Skeletal muscle cell (primary cell): Measurements from ENCODE around the gene TERC.
"Not testable (repeated sequence)": the region's sequence is repeated elsewhere in the genome, so short reads cannot be mapped to it uniquely, and the experiment has no call there.

Source experiments
- DNase-seq: peaks from one replicate; pipeline ENCODE4 v3.0.0-alpha.2; 2010; ENCODE audit warnings: low read depth
- H3K4me3 ChIP-seq: 2 replicates; pipeline ENCODE4 v1.5.1; 2011; ENCODE audit warnings: low read depth, mild to moderate bottlenecking, control low read depth, low read length, moderate library complexity

Gene TERC

DNA sequence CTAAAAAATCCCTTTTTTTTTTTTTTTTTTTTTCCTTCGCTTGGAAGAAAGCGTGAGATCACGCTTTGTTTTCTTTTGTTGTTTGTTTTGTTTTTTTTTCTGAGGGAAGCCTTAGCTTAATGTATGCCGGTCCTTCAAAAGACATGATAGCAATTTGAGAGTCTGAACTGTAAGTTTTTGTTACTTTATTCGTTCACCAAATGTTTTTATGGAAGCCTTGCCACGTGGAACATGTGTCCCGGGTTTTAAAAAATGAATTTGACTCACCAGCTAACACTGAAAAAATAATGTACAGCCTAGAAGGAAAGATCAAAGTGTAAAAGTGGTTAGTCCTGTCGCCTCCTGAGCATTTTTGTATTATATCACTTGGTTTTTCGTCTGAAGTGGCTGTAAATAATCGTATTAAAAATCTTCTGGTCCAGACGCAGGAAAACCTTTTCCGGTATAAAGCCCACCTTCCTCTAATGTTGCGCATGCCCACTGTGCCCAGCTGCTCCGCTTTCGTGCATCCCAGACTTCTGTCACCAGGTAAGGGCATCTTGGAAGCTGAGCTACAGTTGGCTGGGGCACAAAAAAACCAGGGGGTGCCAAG, 7.5 kb upstream of the TERC start:
- no peak for DNase-seq

DNA sequence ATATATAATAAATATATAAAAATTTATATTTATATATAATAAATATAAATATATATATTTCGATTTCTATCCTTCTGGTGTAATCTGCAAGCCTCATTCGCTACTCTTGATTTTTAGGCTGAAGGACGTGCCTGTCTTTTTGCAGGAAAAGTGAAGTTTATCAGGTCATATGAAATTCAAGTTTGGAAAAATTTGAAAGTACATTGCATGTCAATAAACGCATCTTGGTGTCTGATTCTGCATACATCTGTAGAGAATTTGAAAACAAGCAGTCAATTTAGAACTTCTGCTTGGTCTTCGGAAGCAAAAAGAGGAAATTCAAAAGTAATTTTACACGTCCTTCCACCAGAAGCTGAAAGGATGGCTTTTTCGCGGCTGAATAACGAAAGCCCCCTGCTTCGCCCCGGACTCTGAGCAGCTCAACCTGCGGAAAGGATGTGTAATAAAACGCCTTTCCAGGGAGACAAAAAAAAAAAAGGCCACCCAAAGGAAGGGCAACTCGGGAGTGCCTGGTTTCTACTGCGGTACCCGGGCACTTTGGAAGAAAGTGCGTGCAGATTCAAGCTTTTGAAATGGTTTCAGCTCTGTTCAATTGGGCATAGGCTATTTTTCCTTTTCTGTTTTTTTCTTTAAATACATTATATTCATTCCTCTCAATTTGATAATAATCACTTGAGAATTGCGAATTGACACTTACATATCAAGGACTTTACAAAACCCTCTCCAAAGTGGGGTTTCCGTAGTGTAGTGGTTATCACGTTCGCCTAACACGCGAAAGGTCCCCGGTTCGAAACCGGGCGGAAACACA, 6.8 kb upstream of the TERC start:
- no peak for DNase-seq

More for the DNA sequence above, 7.5 kb upstream of the TERC start:
- H3K4me3 ChIP-seq = peak overlapping the region; percentile 90

DNA sequence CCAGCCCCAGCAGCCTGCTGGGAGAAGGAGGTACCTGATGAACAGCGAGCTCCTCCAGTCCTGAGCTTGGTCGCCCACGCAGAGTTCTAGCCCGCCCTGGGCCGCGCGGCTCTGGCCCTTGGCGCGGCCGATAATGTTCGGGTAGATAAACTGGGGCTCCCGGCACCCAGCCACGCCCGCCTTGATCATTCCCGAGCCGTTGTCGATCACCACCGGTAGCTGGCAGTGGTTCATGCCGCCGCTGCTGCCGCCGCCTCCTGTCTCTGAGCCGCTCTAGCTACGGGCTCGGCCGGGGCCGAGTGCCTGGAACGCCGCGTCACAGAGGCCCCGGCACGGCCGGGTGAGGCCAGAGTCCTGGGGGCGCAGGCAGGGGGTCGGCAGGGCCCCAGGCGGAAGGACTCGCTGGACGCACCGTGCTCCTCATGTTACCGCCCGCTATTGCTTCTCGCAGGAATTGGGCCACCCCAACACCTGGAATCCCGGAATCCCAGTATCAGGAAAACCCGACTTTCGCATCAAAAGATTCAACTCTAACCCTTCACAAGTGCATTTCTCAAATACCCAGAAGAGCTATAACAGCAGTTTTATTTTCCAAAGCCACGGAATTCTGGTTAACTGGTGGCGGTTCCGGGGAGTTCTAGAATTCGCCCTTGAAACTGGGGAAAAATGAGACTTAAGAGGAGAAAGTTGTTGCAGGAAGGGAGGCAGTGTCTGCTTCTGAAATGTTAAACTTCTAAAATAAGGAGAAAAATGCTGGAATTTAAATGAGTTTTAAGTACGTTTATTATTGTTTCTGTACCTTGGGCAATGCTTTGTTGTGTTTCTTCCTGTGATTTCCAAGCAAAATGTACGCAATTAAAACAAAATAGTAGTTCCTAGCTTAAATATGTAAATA, 4.7 kb upstream of the TERC start, which contains the start of gene ACTRT3:
ACTRT3 (minus strand) TSS at position 275 of the 895 bp plus-strand sequence; CDS start at position 234, 41 bp downstream.
- no peak for DNase-seq
- peak within 1 kb of the TSS; percentile 77 for H3K4me3 ChIP-seq

More for the DNA sequence above, 6.8 kb upstream of the TERC start:
- H3K4me3 ChIP-seq = peak overlapping the region; percentile 90

DNA sequence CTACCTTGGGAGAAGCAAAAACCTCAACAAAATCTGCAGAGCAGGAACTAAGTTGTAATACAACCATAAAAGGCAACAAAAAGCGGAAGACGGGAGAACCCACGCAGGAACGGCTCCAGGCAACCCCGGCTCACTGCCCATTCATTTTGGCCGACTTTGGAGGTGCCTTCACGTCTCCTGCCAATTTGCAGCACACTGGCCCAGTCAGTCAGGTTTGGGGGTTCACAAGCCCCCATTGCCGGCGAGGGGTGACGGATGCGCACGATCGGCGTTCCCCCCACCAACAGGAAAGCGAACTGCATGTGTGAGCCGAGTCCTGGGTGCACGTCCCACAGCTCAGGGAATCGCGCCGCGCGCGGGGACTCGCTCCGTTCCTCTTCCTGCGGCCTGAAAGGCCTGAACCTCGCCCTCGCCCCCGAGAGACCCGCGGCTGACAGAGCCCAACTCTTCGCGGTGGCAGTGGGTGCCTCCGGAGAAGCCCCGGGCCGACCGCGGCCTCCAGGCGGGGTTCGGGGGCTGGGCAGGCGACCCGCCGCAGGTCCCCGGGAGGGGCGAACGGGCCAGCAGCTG, 463 bp downstream of the TERC start:
- no peak for DNase-seq
- H3K4me3 ChIP-seq = peak overlapping the region; percentile 73

DNA sequence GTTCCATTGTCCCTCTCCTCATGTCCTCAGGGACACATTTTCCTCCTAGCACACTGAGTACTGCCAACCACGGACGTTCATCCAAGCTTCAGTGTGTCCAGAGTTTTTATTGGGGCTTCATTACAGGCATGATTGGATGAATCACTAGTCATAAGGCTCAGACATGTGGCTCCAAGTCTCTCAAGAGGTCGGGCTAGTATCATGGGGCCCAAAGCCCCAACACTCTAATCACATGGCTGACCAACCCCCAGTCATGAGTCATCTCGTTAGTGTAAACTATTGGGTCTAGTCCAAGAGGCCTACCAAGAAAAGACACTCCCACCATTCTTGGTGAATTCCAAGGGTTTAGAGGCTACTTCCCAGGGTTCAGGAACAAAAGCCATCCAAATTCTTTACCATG, 4.4 kb downstream of the TERC start:
- DNase-seq = no peak
- H3K4me3 ChIP-seq = no peak overlapping the region

DNA sequence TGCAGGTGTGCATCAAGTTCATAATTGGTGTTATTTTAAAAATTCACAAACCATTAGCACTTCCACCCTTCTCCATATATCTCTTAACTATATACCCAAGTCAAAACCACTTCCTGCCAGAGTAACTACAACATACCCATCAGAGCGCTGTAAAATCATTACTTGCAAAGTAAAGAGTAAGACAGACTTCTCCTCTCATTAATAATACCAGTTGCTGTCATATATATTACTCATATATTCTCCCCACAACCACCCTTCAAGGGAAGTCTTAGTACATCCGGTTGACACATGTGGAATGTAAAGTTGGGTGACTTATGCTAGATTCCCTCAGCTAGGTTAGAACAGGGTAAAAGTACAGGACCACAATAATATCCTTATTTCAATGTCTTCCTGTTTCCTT, 5.6 kb downstream of the TERC start:
- no peak overlapping the region for H3K4me3 ChIP-seq
- DNase-seq = no peak

DNA sequence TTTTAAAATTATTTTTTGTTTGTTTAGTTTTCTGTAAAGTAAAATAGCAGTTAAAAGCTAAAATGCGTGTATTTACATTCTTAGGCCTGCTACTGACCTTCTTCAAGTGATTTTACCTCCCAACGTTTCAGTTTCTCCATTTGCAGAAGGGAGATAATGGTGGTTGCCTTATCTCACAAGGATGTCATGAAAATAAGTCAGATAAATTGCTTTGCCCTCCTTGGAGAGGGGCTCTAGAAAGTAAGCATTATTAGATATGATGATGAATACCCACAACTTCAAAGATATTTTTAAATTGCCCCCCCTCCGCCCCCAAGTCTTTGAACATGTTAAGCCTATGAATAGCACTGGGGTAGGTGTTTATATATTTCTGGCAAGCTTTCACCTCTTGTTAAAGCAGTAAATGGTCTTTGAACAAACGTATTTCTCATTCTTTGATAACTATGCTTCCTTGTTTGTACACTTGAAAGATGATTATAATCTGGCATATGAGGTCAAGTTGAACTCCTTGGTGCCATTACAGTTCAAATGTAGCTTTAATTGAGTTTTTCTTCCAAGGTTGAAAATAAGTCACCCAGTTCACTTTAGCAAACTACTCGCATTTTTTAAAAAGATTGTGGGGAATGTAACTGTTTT, 6.4 kb downstream of the TERC start:
- no peak for DNase-seq
- no peak overlapping the region for H3K4me3 ChIP-seq

DNA sequence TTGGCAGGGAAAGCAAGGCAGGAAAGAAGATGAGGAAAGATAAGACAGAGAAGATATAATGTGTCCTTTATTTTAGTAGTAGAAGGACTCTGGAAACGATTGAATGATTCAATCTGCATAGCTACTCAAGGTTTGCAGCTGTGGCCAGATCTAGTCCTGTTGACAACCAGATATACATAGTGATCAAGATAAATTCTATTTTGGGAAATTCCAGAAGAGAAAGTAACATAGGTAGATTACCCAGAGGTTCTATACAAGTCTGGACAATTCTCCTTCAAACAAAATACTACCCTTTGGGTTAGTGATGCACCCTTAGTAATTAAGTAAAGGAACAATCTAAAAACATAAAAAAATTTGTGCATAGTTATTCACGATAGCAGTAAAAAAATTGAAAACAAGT, 9.4 kb downstream of the TERC start:
- H3K4me3 ChIP-seq = no peak overlapping the region
- DNase-seq = no peak

DNA sequence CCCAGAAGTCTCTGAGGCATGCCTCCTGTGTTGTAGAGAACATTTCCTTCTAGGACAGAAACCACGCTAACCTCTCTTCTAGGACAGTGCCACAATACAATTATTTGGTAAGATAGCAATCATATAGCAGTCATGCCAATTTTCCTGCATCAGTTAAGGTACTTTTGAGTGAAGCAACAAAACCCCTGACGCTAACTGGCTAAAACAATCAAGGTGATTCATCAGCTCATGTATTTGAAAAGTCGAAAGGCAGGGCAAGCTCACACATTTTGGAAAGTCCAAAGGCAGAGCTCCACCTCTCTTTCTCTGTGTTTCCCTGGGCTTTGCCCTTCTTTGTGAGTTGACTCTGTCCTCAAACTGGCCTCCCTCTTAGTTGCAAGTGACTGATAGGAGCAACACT, 10.1 kb downstream of the TERC start:
- H3K4me3 ChIP-seq = no peak overlapping the region
- no peak for DNase-seq

DNA sequence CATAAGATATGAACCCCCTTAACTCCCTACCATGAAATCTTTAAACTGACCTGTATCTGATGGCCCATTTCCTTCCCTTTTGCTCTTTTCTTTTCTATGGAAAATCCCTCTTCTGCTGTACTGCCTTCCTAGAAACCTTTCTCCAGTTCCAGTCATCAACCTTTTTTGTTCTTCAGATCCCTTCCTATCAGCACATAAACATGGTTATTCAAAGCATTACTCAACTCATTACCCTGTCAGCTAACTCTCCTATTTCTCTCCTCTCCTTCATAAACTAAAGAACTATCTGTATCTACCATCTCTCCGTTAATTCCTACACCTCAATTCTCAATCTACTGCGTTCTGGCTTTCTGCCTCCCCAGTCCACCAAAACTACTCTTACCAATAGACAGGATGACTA, 13.0 kb downstream of the TERC start:
- DNase-seq = no peak
- H3K4me3 ChIP-seq = no peak overlapping the region

DNA sequence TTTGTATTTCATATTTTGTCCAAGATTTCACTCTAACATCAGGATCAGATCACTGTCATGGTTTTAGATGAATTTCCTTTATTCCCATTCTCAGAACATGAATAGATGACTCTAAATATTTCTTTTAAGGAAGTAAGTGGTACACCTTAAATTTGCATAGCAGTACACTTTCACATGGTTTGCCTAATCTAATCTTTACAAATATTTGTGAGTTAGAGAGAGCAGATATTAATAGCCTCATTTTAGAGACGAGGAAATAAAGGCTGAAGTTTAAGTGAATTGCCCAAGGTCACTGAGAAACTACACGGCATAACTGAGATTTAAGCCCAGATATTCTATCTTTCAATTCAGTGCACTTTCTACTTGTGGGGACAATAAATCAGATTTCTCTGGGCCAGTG, 14.2 kb downstream of the TERC start:
- DNase-seq = no peak

DNA sequence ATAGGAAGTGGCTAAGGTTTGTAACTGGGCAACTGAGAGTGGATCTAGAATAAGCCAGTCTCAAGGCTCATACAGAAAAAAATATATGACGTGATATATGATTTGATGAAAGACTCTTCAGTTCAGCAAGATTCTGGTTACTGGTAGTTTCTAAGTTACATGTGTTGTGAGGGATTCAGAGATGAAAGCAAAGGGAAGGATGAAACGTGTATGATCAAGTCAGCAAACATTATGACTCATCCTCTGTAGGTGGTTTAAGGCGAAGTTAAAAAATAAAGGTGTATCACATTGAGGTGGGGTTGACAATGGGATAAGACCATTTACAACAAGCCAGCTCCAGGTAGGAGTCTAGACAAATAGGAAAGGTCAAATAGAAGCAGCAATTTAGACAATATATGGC, 16.2 kb downstream of the TERC start:
- no peak for DNase-seq
- no peak overlapping the region for H3K4me3 ChIP-seq

More for the DNA sequence above, 14.2 kb downstream of the TERC start:
- no peak overlapping the region for H3K4me3 ChIP-seq

DNA sequence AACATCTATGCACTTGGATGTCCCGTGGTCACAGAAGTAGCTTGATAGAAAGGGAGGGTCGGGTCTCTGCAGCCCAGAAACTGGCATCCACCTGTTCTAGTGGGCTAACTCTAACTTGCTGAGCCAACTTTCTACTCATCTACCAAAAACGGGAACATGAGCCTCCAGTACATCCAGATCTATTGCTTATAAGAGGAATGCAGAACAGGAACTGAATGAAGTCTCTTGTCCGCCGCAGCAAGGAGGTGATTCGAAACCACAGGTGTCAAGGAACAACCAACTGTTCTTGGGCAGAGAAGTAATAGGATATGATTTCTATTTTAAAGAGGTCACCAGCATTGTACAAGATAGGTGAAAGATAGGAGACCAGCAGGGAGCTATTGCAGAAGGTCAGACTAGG, 17.9 kb downstream of the TERC start:
- no peak for DNase-seq

DNA sequence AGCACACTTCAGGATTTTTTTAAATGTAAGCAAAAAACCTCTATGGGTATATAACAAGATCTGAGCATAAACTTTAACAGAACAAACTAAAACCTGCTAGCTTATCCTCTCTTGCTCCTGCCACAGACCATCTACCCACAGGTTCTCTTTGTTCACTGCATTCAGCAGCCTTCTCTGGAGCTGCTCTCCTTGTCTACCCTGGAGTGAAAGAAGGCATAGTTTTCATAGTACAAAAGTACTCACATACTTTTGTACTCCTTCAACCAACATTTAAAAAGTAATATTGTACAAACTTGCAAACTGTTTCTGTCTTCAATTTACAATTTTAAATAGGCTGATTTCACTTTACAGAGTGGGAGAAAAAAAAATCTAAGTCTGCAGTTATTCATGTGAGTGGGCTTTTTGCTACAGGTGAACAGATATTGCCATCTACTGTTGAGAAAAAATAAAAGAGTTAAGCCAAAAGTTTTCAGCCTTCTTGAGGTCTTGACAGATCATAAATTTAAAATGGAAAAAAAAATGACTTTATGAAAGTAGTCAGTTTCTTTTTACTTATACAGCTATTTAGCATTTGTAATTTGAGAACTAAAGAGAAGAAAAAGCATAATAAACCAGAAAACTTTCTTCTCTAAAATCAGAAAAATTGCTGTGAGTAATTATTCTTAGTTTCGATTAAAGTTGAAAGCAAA, 20.4 kb downstream of the TERC start:
- no peak for DNase-seq
- H3K4me3 ChIP-seq = no peak overlapping the region

More for the DNA sequence above, 17.9 kb downstream of the TERC start:
- no peak overlapping the region for H3K4me3 ChIP-seq

DNA sequence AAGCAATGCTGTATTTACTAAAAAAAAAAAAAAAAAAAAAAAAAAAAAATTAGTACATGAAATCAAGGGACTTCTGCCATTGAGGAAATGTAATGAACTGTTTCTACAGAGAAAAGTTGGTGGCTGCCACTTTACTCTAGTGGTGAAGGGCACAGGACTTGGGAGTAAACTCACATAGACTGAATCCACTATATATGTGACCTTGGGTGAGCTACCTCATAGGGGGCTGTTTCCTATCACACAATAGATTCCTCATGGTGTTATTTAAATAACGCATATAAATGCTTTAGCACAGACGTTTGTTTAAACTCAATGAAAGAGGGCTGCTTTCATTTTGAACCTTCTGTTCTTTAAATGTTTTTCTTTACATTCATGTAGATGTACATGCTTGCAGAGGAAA, 25.8 kb downstream of the TERC start:
- no peak for DNase-seq
- no peak overlapping the region for H3K4me3 ChIP-seq

DNA sequence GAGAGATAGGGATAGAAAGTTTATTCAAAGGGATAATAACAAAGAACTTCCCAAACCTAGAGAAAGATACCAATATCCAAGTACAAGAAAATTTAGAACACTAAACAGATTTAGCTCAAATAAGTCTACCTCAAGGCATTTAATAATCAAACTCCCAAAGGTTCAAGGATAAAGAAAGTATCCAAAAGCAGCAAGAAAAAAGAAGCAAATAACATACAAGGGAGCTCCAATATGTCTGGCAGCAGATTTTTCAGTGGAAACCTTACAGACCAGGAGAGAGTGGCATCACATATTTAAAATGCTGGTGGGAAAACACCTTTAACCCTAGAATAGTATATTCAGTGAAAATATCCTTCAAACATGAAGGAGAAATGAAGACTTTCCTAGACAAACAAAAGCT, 33.0 kb downstream of the TERC start:
- DNase-seq, H3K4me3 ChIP-seq: not testable (repeated sequence)

DNA sequence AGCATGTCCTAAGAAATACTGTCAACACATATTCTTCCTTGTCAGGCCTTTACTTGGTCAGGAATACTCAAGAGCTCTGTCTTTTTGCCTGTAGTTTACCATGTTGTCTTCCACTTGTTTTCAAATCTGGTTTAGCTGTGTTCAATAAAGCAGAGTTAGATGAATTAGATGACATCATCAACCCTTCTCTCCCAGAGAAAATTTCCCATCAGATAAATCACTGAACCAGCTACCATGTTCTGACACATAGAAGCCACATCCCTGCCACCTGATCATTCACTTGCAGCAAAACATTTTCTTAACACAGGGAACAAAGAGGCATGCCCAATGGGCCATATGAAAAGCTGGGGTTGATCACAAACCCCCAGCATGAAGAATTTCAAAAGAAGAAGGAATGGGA, 42.1 kb downstream of the TERC start:
- DNase-seq = no peak
- no peak overlapping the region for H3K4me3 ChIP-seq

DNA sequence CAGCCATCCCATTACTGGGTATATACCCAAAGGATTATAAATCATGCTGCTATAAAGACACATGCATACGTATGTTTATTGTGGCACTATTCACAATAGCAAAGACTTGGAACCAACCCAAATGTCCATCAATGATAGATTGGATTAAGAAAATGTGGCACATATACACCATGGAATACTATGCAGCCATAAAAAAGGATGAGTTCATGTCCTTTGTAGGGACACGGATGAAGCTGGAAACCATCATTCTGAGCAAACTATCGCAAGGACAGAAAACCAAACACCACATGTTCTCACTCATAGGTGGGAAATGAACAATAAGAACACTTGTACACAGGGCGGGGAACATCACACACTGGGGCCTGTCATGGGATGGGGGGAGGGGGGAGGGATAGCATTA, 46.4 kb downstream of the TERC start:
- not testable (repeated sequence) for DNase-seq, H3K4me3 ChIP-seq
